Prostate gland (tissue), 2 donors: ENCODE results near the gene TANGO6. TPM values are rescaled to one million over a fixed set of nuclear protein-coding genes. Genes with fewer than 3 reads are reported as not detected.
A peak's percentile ranks its signal among the peaks of the same experiment; 100 is the strongest.

Experiments used
- DNase-seq: peaks from one replicate; pipeline ENCODE4 v3.0.0-alpha.2; 2019; ENCODE audit warnings: low spot score
- H3K27ac ChIP-seq, 2 donors: fragments of 200-600 bp; sonication (generic); 2 replicates each; pipeline ENCODE4 v1.5.1; 2017 to 2019
- H3K27me3 ChIP-seq: fragments of 200-600 bp; sonication (generic); replicated peaks from 2 replicates; pipeline ENCODE4 v1.5.1; 2019; ENCODE audit not compliant: insufficient read depth
- H3K36me3 ChIP-seq, 2 donors: fragments of 200-600 bp; sonication (generic); 1 replicate in 1 of 2; 2 replicates in 1 of 2; pipeline versions ENCODE4 v1.5.1 to v1.8.1; 2017 to 2019
- H3K4me1 ChIP-seq: fragments of 200-600 bp; sonication (generic); replicated peaks from 2 replicates; pipeline ENCODE4 v1.5.1; 2019
- H3K4me3 ChIP-seq, 2 donors: fragments of 200-600 bp; sonication (generic); 2 replicates each; pipeline ENCODE4 v1.5.1; 2017 to 2019
- H3K9me3 ChIP-seq: fragments of 200-600 bp; sonication (generic); 2 replicates; pipeline ENCODE4 v1.5.1; 2017
- POLR2A ChIP-seq: fragments of 450-650 bp; IDR thresholded peaks from one replicate; pipeline ENCODE4 v1.6.1; 2016; ENCODE audit warnings: antibody characterized with exemption, mild to moderate bottlenecking
- POLR2AphosphoS5 ChIP-seq: sonication (generic); formaldehyde crosslinking; IDR thresholded peaks from one replicate; pipeline ENCODE4 v1.6.1; 2017; ENCODE audit warnings: antibody characterized with exemption
- WGBS: methylation state at CpG from one replicate; pipeline ENCODE4 v1.1.5; 2018; 5-methylcytosine and 5-hydroxymethylcytosine counted together
- intact Hi-C: fragments of 100-400 bp; cut with DNase I; formaldehyde crosslinking; loops from one replicate; pipeline ENCODE4 v1.14.2; 2022
- total RNA-seq, 2 donors: library from RNA; depleted of rRNA; stranded (reverse); fragments of >200 nt; gene quantifications; one replicate each; pipeline ENCODE4 v1.1.0, GENCODE V29; 2016
- TF ChIP-seq, protein P1 (sequence below), 4 experiments: fragments of 200-600 bp in 2 of 4; fragments of 450-650 bp in 2 of 4; sonication (generic) in 2 of 4; IDR thresholded peaks; 1 replicate in 3 of 4; 2 replicates in 1 of 4; pipeline ENCODE4 v1.5.1; 2016 to 2019; ENCODE audit warnings: antibody characterized with exemption in 4 of 4, mild to moderate bottlenecking in 2 of 4, moderate library complexity in 2 of 4

Gene TANGO6
- total RNA-seq, 2 donors from 2014 or later = 13.1 to 28.6 TPM

DNA sequence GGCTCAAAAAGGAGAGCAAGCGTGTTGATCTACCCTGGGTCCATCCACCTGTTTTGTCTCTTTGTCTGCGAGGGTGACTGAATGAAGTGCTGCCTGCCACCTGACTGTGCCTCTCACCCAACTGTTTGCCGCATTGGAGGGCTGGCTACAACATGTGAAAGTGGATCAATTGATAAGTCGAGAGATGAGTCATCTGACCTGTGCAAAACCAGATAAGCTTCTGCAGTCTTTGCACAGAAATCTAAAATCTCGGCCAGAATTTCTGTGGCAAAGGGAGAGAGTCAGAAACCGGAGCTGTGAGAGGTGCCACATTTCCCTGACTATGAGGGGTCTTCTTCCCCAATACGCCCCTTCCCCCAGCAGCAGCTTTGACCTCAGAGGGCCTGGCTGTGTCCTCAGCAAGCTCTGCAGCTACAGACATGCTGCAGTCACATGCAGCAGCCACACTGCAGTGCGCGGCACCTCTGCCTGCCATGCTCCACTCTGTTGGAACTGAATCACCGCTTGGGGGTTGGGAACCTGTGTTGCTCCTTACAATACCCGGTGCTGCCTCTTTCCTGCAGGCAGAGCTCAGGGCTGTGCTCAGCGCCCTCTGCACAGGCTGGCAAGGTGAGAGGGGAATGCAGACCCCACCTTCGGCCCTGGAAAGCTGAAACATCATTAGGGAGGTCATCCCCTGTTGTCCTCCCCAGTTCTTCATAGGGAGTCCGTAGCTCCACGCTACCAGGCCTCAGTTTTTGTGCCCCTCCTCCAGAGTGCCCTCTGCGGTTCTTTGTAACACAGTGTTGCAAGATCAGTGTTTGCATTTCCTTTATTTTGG is 246.0 kb downstream of the TANGO6 start:
- 24% methylated on average over 16 of the region's 16 CpGs for WGBS
- intact Hi-C loops = no loop called here
- Histone ChIP-seq H3K4me3 (no peak overlapping the region), H3K27me3 (no peaks in the 10 kb centered on the region), H3K4me1 (peaks cover 7% of the 10 kb centered on the region), H3K36me3 (no peaks in the 10 kb centered on the region), H3K9me3 (no peaks in the 10 kb centered on the region), H3K27ac (peak overlapping the region in 1 of 2 donors; percentile 31)
- no peak for DNase-seq
- TF ChIP-seq POLR2AphosphoS5 (no peak), POLR2A (no peak)
- TF ChIP-seq, protein P1, sequence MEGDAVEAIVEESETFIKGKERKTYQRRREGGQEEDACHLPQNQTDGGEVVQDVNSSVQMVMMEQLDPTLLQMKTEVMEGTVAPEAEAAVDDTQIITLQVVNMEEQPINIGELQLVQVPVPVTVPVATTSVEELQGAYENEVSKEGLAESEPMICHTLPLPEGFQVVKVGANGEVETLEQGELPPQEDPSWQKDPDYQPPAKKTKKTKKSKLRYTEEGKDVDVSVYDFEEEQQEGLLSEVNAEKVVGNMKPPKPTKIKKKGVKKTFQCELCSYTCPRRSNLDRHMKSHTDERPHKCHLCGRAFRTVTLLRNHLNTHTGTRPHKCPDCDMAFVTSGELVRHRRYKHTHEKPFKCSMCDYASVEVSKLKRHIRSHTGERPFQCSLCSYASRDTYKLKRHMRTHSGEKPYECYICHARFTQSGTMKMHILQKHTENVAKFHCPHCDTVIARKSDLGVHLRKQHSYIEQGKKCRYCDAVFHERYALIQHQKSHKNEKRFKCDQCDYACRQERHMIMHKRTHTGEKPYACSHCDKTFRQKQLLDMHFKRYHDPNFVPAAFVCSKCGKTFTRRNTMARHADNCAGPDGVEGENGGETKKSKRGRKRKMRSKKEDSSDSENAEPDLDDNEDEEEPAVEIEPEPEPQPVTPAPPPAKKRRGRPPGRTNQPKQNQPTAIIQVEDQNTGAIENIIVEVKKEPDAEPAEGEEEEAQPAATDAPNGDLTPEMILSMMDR (IDR thresholded peaks at IDR 0.05) = no peak

DNA sequence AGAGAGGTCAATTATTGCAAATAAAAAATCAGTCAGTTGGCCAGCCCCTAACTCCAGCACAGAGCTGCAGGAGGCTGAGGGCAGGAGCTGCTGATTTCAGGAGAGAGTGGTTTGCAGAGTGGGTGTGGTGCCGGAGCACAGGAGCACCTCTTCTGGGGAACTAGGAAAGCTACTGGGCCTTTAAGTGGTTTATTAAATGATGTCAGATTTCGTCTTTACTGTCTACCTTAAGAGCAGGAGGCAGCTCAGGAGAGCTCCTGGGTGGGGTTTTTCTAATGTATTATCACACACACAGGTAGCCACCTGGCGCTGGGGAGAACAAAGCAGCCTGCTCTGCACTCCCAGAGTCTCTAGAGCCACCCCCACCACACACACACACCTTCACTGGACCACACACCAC is 250.6 kb downstream of the TANGO6 start:
- 49% methylated on average over 3 of the region's 3 CpGs for WGBS
- DNase-seq = no peak

DNA sequence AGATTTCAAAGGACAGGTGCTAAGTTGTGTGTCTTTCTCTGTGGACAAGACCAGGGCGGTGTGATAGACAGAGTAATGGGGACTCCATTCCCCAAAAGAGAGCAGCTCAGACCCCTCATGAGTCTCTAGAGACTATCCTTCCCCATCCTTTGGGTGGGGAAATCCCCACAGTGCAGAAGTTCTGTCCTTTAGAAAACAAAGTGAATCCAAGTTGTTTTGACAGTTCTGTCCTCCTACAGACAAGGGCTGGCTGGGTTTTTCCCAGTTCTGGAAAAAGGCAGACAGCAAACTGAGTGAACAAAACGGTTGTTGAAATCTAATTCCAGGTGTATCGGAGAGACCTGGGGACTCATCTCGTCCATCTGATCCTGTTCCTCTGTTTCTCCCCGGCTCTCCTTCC is 251.2 kb downstream of the TANGO6 start:
- no peak for DNase-seq
- WGBS = 71% methylated on average over 5 of the region's 5 CpGs
- H3K4me3 ChIP-seq = no peak overlapping the region
- no peaks in the 10 kb centered on the region for H3K9me3 ChIP-seq
- no peak for TF ChIP-seq POLR2AphosphoS5
- no peak for TF ChIP-seq POLR2A
- TF ChIP-seq, protein P1 (IDR thresholded peaks at IDR 0.05) = no peak
- H3K27ac ChIP-seq = no peak overlapping the region
- H3K27me3 ChIP-seq = no peaks in the 10 kb centered on the region
- H3K4me1 ChIP-seq = peaks cover under 1% of the 10 kb centered on the region
- intact Hi-C loops = no loop called here
- no peaks in the 10 kb centered on the region for H3K36me3 ChIP-seq

More for the DNA sequence above, 250.6 kb downstream of the TANGO6 start:
- H3K27ac ChIP-seq = no peak overlapping the region
- H3K4me1 ChIP-seq = peaks cover 6% of the 10 kb centered on the region
- H3K27me3 ChIP-seq = no peaks in the 10 kb centered on the region
- H3K4me3 ChIP-seq = no peak overlapping the region
- H3K36me3 ChIP-seq = no peaks in the 10 kb centered on the region
- H3K9me3 ChIP-seq = no peaks in the 10 kb centered on the region
- intact Hi-C loops = no loop called here
- TF ChIP-seq, protein P1 (IDR thresholded peaks at IDR 0.05) = no peak
- TF ChIP-seq POLR2A (no peak), POLR2AphosphoS5 (no peak)

- H3K9me3 ChIP-seq = no peaks in the 10 kb centered on the region
- H3K4me1 ChIP-seq = no peaks in the 10 kb centered on the region
- TF ChIP-seq POLR2A (no peak), POLR2AphosphoS5 (no peak)
- TF ChIP-seq, protein P1 (IDR thresholded peaks at IDR 0.05) = no peak
- H3K4me3 ChIP-seq = no peak overlapping the region
- H3K27ac ChIP-seq = no peak overlapping the region
- 69% methylated on average over 6 of the region's 6 CpGs for WGBS
- intact Hi-C loops = no loop called here
- no peaks in the 10 kb centered on the region for H3K36me3 ChIP-seq
- no peak for DNase-seq
- no peaks in the 10 kb centered on the region for H3K27me3 ChIP-seq
These were observed 251.9 kb downstream of the TANGO6 start for GRCh38 chr16:69095193-69095592.
